GM18498 (cell line): ENCODE data around the gene PLEKHG3.

ENCODE experiments used
- ATAC-seq: cut with Tn5 transposase; IDR thresholded peaks from one replicate; pipeline ENCODE4 v1.9.1; 2021; ENCODE audit warnings: mild to moderate bottlenecking, moderate library complexity; ENCODE audit not compliant: unreplicated experiment

The PLEKHG3 gene

GRCh38 chr14:64762044-64763034 is 58.1 kb downstream of the PLEKHG3 start:
- no peak for ATAC-seq

DNA sequence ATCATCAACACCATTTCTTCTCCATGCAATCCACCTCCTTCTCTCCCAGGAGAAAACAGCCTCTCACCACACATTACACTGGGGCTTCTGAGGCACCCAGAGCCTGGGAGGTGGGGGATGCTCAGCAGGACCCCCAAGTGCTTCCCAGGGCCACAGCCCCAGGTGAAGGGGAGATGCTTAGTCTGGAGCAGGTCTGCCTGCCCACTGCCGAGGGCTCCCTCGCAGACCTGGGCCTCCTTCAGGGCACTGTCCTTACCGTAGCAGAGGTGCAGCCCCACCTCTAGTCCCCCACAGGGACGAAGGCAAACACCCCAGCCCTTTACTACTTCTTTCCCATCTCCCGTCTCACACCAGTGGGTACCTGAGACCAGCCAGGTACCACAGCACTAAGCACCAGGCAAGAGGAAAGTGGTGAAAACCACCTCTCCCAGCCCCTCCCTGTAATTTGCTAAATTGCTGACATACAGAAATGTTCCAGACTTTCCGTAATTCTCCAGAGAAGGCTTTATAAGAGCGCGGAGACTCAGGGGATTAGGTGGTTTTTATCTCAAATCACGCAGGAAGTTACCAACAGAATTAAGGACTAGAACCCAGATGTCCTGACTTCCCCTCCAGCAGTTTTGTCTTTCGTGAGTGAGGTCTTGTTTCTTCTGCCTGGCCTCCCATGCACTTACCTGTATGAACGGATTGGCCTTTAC is 59.0 kb downstream of the PLEKHG3 start:
- ATAC-seq = no peak

GRCh38 chr14:64763801-64764621 is 59.8 kb downstream of the PLEKHG3 start:
- ATAC-seq = no peak

DNA sequence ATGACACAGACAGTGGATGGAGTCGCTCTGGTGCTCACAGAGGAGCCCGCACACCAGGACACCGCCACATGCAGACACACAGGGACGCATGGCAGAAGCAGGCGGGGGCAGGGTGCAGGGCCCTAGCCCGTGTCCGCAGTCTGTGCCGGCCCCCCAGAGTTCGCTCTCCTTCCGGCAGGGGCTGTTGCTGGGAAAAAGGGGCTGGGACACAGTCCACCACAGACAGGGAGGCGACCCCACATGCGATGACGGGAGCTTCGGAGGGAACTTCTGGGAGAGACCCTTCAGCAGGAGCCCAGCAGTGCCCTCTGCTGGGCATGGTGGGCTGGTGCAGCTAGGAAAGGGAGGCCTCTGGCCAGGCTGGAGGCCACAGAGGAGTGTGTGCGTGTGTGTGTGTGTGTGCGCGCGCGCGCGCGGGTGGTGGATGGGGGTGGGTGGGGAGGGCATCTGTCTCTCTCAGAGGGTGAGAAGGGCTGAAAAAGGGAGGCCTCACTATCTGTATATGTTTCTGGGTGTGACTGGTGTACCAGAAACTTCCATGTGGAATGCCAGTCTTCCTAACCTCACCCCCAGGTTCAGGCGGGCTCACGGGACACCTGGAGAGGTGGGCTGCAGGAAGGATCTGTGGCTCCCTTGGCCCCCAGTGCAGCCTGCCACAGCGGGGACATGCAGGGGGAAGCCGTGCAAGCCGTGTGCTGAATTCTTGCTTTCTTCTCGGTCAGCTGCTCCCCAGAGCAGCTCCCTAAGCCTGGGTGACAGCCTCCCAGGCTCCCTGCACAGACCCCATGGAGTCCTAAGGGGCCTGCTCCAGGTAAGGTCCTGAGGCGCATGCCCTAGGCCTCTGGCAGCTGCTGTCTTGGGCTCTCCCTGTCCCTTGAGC is 60.7 kb downstream of the PLEKHG3 start:
- peak; percentile 61 for ATAC-seq

GRCh38 chr14:64765740-64766302 is 61.6 kb downstream of the PLEKHG3 start:
- no peak for ATAC-seq

- no peak for ATAC-seq
These were observed 62.4 kb downstream of the PLEKHG3 start for GRCh38 chr14:64766430-64767151.

DNA sequence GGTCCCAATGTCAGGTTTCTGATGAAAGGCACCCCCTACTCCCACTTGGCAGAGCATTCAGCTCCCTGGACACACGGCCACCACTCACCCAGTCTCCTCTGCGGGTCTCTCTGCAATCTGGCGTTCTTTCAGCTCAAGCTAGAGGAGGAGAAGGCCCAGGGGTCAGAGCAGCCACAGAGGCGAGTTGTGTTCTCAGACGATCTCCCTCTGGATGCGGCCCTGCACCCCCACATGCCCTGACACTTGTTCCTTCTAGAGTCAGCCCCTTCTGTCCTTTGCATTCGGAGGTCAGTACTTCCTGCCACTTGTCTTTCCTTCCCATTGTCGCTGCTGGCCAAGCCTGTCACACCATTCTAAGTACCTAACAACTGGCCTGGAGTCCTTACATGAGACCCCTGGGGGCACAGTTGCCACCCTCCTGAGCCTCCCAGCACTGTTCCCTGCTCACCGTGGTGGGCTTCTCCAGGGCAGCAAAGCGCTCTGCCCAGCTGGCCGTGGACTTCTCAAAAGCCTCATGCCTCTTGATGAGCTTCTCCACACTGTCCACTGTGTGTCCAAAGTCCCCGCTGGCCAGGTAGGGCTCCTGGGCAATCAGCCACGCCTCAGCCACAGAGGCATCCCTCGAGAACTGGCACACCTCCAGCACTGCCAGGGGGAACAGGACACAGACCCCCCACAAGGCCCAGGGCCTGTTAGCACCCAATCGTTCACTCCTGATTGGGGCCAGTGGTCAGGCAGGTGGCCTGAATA is 63.2 kb downstream of the PLEKHG3 start:
- no peak for ATAC-seq

- ATAC-seq = no peak
These were observed 64.3 kb downstream of the PLEKHG3 start for GRCh38 chr14:64768401-64769095.

- no peak for ATAC-seq
These were observed 65.1 kb downstream of the PLEKHG3 start for GRCh38 chr14:64769096-64770020.

DNA sequence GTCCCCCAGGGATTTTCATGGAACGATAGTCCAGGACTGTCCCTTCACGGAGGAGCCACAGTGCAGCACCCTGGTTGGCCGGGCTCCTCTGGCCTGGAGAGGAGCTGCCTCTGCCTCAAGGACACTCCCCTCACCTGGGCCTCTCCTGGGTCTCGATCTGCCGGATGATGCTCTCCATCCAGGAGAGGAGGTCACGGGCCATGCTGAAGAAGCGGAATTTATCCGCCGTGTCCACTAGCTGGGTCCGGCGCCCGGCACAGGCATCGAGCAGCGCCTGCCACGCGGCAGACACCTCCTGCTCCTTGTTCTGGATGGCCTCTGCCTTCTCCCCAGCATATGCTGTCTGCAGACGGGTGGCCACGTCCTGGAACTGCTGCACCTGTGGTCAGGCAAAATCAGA is 66.5 kb downstream of the PLEKHG3 start:
- ATAC-seq = no peak

DNA sequence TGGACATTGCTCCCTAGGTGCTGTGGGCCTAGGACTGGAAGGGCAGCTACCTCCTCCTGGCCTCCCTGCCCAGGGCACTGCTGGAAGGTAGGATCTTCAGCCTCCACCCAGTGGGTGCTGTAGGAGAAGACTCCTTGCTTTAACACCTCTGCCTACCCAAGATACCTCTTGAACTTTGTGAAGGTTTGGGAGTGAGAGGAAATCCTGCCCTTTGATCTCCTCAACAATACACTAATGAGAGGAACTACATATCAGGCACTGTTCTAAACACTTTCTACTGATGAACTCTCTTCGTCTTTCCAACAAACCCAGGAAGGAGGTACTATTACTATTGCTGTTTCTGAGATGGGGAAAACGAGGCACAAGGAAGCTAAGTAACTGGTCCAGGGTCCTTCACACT is 66.9 kb downstream of the PLEKHG3 start:
- ATAC-seq = no peak

DNA sequence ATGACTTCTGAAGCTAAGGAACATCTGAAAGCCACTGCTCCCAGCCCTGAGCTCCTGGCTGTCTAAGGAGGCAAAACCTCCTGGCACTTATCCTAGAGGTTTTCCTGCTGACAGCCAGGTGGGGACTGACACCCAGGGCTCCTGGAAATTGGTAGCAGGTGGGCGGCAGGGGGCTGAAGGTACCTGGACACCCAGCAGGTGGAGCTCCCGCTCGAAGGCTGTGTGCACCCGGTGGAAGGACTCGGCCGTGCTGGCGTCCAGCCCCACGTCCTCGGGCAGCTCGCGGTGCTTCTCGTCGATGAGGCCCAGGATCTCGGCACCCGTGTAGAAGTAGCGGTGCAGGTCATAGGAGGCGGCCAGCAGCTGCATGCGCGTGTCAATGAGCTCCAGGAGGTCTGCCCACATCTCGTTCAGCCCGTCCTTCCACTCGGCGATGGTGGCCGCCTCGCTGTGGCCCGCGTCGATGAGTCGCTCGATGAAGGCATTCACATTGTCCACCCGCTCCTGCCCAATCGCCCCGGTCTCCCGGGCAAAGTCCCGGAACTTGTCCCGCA is 68.2 kb downstream of the PLEKHG3 start:
- no peak for ATAC-seq

DNA sequence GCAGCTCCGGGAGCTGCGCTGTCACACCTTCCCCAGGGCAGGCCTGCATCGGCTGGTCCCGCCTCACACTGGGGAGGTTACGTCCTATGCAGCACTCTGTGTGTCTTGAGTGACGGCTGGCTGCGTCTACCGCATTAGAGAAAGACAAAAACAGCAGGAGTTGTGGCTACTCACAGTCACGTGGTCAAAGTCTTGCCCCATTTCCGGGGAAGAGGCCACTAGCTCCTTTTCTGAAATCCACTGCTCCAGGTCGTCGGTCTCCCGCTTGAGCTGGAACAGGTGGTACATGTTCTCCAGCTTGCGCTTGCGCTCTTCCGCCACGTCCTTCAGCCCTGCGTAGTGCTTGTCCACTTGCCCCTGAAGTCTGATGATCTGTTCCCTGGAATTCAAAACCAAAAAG is 68.8 kb downstream of the PLEKHG3 start:
- ATAC-seq = no peak

DNA sequence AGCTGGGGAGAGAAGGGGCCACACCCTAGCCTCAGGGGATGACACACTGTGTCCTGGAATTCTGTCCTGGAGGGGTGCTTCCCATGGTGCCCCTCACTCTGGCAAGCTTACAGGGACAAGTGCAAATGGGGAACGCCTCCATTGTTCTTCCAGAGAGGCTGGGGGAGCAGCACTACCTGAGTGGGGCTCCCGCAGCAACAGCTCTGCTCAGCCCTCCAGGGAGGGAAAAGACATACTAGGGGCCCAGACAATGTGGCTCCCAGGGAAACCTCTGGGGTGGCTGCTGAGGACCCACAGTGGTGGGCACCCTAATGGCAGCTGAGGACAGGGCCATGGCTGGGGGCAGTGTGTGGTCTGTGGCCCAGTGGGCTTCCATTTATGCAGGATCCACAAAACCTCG is 69.4 kb downstream of the PLEKHG3 start:
- no peak for ATAC-seq

GRCh38 chr14:64774272-64774671 is 70.0 kb downstream of the PLEKHG3 start:
- ATAC-seq = no peak

- ATAC-seq = no peak
These were observed 71.0 kb downstream of the PLEKHG3 start for GRCh38 chr14:64775081-64775777.
